ENCODE data around the gene HDDC3. TPM values are rescaled to one million over a fixed set of nuclear protein-coding genes. Genes with fewer than 3 reads are reported as not detected.

Gene HDDC3
- 16.3 and 16.7 TPM in 2 replicates for total RNA-seq

DNA sequence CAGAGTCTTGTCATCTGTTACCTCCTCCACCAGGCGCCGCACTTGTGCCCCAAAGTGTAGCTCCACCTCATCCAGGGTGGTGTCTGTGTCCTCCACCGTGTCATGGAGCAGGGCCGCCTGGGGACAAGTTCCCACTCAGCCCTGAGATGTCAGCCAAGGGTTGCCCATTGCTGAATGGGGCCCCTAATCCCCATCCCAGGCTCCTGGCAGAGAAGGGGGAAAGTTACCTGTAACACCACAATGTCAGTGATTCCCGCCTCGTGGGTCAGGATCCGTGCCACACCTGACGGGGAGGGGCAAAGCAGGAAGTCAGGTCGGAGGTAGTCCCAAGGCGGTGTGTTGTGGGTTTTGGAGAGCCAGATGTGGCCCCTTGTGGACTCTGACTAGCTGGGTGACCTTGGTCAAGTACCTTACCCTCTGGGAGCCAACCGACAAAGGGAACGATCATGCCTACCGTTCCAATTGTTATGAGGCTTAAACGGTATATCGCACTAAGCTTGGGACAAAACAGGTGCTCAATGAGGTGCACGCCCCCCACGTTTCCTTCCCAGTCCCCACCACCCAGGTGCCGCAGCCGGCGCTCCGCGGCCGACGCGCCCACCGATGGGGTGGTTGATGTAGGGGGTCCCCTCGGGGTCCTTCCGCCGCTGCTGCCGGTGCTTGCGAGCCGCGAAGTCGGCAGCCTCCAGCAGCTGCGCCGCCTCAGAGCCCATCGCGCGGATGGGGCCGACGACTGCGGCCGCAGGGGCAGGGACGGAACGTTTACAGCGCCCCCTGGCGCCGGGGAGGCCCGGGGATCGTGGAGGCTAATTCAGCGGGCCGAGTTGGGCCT, at the start of gene HDDC3:
Gene HDDC3 (minus strand): TSS at position 722 of the 832 bp plus-strand sequence. CDS start 9 bp downstream, at position 713.
- peak; percentile 89 for DNase-seq

DNA sequence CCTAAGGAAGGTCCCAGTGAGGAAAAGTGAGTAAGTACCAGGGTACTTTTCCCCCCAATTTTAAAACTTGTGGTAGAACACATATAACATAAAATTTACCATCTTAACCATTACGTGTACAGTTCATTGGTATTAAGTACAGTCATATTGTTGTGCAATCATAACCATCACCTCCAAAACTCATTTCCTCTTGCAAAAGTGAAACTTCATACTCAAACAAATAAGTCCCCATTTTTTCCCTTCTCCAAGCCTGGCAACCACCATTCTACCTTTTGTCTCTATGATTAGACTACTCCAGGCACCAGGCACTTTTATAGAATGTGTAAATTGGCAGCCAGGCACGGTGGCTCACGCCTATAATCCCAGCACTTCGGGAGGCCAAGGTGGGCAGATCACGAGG, 49.8 kb upstream of the HDDC3 start:
- no peak for DNase-seq

- no peak for DNase-seq
Observed at GRCh38 chr15:90981681-90982080, 49.3 kb upstream of the HDDC3 start.

DNA sequence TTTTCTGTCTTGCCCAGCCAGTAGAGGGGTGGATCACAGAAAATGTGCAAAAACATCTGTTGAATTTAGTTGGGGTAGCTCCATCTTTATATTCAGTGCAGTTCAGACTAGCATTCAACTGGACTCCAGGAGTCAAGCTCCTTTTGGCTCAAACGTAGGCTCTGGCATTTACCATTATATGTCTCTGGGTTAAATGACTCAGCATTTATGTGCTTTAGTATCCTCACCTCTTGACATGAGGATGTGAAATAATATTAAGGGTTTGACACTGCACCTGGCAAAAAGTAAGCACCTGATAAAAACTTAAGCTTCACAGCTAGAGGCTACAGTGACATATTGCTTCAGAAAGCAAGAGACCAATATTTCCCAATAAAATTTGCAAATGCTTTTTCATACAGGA, 47.2 kb upstream of the HDDC3 start:
- DNase-seq: no peak

GRCh38 chr15:90974216-90974615, 41.9 kb upstream of the HDDC3 start:
- no peak for DNase-seq

DNA sequence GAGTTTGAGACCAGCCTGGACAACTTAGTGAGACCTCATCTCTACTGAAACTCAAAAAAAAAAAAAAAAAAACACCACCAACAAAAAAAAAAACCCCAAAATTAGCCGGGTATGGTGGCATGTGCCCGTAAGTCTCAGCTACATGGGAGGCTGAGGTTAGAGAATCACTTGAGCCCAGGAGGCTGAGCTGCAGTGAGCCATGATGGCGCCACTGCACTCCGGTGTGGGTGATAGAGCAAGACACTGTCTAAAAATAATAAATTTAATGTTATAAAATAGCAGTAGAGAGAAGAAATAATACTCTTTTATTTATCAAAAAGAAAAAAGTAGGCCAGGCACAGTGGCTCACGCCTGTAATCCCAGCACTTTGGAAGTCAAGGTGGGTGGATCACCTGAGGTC, 39.8 kb upstream of the HDDC3 start:
- DNase-seq: no peak

DNA sequence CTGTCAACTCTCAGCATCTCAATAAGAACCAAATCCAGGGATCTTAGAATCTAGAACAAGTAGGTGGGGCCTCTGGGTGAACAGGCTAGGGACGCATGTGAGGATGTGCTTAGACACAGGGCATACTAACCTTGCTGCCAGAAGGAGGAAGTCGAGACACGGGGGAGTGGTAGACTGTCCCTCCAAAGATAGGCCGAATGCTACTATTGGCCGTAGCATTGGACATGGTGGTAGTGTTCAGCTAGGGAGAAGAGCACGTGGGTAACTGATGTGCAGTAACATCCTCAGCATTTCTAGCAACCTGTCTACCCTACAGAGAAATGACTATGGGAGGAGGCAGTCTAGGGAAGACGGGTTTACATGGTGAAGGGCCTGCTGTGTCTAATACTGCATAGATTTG, 37.9 kb upstream of the HDDC3 start:
- no peak for DNase-seq

GRCh38 chr15:90968434-90968833, 36.1 kb upstream of the HDDC3 start:
- DNase-seq: no peak

DNA sequence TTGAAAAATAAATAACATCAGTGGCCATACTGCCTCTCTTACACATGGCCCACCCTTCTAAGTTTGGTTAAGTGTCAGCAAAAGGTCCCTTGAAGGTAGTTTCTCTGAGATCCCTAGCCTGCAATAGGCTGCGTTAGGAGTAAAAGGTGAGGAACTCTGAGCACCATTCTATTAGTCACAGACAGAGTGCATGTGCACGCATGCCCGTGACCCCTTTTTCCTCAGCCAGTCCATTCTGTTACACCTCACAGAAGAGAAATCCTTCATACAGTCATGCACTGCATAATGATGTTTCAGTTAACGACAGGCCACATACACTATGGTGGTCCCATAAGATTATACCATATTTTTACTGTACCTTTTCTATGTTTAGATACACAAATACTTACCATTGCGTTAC, 34.9 kb upstream of the HDDC3 start:
- no peak for DNase-seq

DNA sequence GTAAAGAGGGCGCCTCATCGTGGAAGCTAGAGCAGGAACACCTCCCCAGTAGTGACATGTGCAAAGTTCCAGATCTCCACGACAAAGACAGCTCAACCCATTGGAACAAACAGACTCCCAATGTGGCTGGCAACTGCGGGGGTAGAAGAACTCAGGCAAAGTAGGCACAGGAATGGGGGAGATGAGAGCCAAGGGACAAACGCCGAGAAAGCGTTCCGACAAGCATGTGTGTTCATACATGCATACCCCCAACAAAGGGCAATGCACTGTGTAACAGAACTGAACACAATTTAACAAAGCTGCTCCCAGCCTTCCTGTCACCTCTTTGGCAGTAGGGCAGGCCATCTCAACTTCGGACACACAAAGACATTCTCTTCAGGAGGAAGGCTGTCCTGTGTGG, 33.9 kb upstream of the HDDC3 start:
- DNase-seq: no peak

GRCh38 chr15:90962021-90962420, 29.7 kb upstream of the HDDC3 start:
- no peak for DNase-seq

DNA sequence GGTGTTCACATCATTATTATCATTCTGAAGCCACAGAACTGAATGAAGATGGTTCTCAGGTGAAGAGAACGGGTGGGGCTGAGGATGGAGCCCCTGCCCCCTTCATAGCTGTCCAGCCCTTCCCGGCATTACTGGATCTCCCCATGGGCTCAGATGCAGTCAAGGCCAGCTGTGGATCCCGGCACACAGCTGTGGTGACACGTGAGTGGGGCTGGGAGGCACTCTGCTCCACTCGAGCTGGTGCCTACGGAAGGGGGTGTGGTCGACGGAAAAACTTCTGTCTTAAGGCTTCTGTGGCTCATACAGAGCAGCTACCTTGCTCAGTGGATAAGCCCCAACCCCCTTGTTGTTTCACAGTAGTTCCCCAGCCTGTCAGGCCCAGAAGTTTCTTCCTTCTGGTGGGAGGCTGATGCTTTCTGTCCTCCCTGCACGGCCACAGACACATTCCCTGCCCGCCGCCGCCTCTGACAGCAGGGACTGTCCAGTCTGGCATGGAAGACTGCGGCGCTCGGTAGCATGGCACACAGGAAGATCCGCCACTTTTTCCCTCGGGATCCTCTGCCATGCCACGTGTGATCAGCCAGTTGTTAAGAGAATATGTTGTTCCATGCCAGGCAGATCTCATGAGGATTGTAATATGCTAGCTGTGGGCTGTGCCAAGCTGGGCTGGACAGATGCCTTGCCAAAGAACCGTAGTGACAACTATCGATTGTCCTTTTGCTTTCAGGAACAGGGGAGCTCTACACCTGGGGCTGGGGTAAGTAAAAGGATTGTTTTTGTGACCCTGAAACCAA, 28.1 kb upstream of the HDDC3 start:
- DNase-seq: no peak

GRCh38 chr15:90959894-90960293, 27.5 kb upstream of the HDDC3 start:
- DNase-seq: no peak

DNA sequence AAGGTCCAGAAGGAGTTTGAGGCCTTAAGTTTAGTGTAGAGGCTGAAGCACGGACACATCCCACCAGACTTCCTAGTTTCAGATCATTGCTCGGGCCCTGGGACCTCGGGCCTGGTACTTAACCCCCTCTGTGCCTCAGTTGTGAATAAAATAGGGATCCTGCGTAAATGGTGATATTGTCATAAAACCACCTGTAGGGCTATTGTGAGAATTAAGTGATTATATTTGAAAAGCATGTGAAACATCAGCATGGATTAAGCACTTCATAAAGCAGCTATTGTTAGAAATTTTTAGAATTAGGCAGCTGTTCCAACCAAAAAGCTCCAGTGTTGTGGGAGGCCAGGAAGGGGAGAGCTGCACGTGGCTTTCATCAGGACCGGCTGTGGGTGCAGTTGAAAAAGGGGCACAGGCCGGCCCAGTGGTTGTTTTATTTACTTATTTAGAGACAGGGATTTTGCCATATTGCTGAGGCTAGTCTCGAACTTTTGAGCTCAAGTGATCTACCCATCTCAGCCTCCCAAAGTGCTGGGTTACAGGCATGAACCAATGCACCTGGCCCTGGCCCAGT, 26.8 kb upstream of the HDDC3 start:
- DNase-seq: no peak

GRCh38 chr15:90957791-90958190, 25.4 kb upstream of the HDDC3 start:
- DNase-seq: no peak

DNA sequence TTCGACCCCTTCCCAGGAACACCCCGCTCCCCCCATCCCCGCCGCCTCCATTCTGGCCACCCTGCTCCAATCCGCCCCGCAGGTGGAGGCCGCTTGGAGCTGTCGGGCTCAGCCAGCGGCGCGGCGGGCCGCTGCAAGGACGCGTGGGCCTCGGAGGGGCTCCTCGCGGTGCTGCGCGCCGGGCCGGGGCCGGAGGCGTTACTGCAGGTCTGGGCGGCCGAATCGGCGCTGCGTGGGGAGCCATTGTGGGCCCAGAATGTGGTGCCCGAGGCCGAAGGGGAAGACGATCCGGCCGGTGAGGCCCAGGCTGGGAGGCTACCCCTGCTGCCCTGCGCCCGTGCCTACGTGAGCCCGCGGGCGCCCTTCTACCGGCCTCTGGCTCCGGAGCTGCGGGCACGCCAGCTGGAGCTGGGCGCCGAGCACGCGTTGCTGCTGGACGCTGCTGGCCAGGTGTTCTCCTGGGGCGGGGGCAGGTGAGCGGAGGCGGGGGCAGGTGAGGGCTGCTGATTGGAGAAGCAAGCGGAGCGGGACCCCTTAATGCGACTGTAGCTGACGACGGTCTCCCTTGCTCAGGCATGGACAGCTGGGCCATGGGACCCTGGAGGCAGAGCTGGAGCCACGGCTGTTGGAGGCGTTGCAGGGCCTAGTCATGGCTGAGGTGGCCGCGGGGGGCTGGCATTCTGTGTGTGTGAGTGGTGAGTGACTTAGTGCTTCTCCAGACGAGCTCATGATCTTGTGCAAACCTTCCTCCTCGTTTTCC, 24.9 kb upstream of the HDDC3 start:
- peak; percentile 60 for DNase-seq

DNA sequence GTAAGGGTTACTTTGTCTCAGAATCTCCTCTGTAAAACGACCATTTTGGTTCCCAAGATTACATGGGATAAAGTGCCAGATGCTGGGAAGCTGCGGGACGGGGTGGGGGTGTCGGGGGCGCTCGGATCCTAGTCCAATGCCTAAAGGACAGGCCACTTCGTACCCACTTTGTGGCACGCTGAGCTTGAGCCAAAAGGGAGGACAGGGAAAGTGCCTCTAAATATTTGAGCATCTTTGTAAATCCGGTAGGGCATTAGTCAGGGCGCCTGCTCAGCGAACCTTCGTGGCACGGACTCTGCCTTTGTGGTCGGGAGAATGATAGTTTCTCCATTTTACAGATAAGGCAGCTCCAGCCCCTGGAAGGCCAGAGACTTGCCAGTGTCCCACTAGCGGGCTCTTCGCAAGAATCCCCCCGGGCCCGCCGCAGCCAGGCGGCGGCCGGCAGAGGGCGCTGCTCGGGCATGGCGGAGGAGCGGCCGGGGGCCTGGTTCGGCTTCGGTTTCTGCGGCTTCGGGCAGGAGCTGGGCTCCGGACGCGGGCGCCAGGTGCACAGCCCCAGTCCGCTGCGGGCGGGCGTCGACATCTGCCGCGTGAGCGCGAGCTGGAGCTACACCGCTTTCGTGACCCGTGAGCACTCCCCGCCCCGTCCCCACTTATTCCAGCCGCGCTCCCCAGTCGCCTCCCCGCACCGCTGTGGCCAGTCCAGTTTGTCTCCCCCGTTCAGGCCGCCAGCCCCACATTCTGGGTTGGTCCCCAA, 24.1 kb upstream of the HDDC3 start:
- DNase-seq: peak; percentile 88

- no peak for DNase-seq
Observed at GRCh38 chr15:90955624-90956273, 23.4 kb upstream of the HDDC3 start.

DNA sequence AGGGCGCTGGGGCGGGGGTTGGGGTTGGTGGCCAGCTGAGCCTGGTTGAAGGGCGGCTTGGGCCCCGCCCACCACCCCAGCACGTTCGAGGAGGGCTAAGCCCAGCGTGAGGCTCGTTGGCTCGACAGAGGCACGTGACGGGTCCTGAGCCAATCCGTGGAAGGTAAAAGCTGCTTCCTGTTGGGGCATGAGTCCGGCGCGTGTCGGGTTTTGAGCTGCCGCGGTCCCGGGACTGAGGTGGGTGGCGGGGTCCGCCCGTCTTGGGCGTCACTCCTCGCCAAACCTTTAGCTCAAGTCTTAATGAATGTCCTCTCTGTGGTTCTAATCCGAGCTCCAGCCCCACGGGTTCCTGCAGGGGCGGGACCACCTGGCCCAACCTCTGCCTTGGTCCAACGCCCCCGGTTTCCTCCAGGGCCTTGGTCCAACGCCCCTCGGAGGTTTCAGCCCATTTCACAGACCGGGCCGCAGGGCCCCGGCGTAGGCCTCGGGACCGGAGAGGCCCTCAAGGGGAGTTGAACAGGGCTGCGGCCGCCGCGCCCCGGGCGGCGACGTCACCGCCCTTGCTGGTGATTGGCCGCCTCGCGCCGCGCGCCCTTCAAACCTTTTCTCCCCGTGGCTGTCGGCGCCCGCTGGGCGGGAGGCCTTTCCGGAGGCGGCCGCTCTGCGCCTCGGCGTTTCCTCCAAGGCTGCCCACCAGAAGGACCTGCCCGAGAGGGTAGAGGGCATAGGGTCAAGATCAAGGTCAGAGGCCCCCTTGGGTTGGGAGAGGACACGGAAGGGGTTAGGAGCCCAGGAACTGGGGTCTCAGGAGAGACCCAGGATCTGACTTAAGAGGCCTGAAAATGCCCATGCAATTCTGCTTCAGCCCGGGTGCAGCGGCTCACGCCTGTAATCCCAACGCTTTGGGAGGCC, 22.6 kb upstream of the HDDC3 start, which contains the start of gene RCCD1:
Gene RCCD1 (plus strand): TSS at position 173 of the 912 bp plus-strand sequence. CDS start 1,851 bp downstream, outside the sequence.
- DNase-seq: peak; percentile 96

Measured in dermis blood vessel endothelial cell (primary cell).